Psoas muscle (tissue), 8 donors: Measurements from ENCODE around the gene EIPR1. TPM values are rescaled to one million over a fixed set of nuclear protein-coding genes. Genes with fewer than 3 reads are reported as not detected.
"Not testable (repeated sequence)": the region's sequence is repeated elsewhere in the genome, so short reads cannot be mapped to it uniquely, and the experiment has no call there.

ENCODE experiments used
- ATAC-seq, 4 donors: fragments of 200-7000 bp; cut with Tn5 transposase; one replicate each; pipeline ENCODE4 v1.9.1; 2020; ENCODE audit warnings: moderate library complexity in 3 of 4, mild to moderate bottlenecking in 2 of 4
- DNase-seq, 2 donors: peaks; one replicate each; pipeline ENCODE4 v3.0.0-alpha.2; 2020
- H3K27ac ChIP-seq: fragments of 200-600 bp; one replicate; pipeline ENCODE4 v1.8.0; 2022
- H3K27me3 ChIP-seq, 3 donors: fragments of 200-600 bp in 1 of 3; one replicate each; pipeline versions ENCODE4 v1.6.1 to v1.8.0; 2013 to 2022; ENCODE audit warnings: low read length in 2 of 3, mild to moderate bottlenecking in 2 of 3, moderate library complexity in 1 of 3; ENCODE audit not compliant: insufficient read depth in 3 of 3
- H3K36me3 ChIP-seq, 2 donors: fragments of 200-600 bp in 1 of 2; one replicate each; pipeline versions ENCODE4 v1.6.1 to v1.8.0; 2013 to 2022; ENCODE audit warnings: low read depth in 1 of 2, mild to moderate bottlenecking in 1 of 2, moderate library complexity in 1 of 2; ENCODE audit not compliant: insufficient read depth in 1 of 2
- H3K4me1 ChIP-seq: fragments of 200-600 bp; one replicate; pipeline ENCODE4 v1.8.0; 2022
- H3K4me3 ChIP-seq: fragments of 200-600 bp; one replicate; pipeline ENCODE4 v1.8.0; 2022; ENCODE audit warnings: mild to moderate bottlenecking
- H3K9me3 ChIP-seq: fragments of 200-600 bp; one replicate; pipeline ENCODE4 v1.8.0; 2022
- WGBS, 3 donors: extraction: QIAGEN DNeasy Blood & Tissue Kit; methylation state at CpG; one replicate each; pipeline versions ENCODE4 v1.1.6 to v1.1.7; 2013; 5-methylcytosine and 5-hydroxymethylcytosine counted together
- intact Hi-C, 2 donors: fragments of 100-400 bp; cut with DNase I; formaldehyde crosslinking; loops; one replicate each; pipeline versions ENCODE4 v1.11.0 to v1.14.2; 2022
- polyA plus RNA-seq, 3 donors: library from polyadenylated mRNA; stranded (reverse); fragments of 200-250 nt; gene quantifications; one replicate each; pipeline ENCODE4 v1.2.3, GENCODE V29; 2013
- total RNA-seq, 4 donors: library from RNA; stranded (reverse); fragmentation: NEBNext Ultra II Directional in 2 of 4; extraction: Animal tissue kit (Norgen Biotek cat#: 25700) in 2 of 4; gene quantifications; one replicate each; pipeline versions ENCODE4 v1.2.1 to v1.2.4, GENCODE V29; 2021 to 2023
- TF ChIP-seq, protein P1 (sequence below): fragments of 200-600 bp; IDR thresholded peaks from one replicate; pipeline ENCODE4 v1.8.0; 2022; ENCODE audit warnings: antibody characterized with exemption
- donor health status: healthy with polysubstance abuse.
- donor health status: DM: no; HTN: no; CAD: no; lungs with moderate emphysema.
- donor health status: Bipolar disorder and iron deficiency.
- donor health status: healthy.
- donor health status: DM: yes; HTN: yes; CAD: no.
- donor health status: DM: no; HTN: no; CAD: no.
- donor health status: DM: no; HTN: no; CAD: no.
- donor health status: DM: yes; HTN: yes; CAD: no.

EIPR1 gene
- total and polyA plus RNA-seq, 7 donors: 9.7 to 42.1 (median 12.5) TPM

DNA sequence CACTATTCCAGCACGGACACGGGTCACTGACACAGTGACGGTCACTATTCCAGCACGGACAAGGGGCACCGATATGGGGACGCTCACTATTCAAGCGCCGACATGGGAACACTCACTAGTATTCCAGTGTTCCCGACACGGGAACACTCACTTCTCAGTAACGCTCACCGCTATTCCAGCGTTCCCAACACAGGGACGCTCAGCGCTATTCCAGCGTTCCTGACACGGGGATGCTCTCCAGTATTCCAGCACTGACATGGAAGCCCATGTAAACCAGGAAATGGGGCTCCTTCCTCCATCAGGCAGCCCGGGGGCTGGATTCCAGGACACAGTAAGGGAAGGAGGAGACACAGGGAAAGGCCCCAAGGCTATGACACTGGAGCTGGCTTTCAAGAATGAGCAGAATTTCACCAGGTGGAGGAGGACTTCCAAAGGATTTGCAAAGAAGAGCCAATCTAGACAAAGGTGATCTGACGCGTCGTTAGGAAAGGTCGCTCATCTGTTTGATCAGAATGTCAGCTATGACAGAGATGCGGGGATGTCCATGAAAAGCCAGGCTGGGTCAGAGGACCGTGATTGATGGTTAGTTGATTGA is 196.1 kb downstream of the EIPR1 start:
- ATAC-seq: no peak
- 92 to 95% (median 93%) methylated on average over 24 of the region's 24 CpGs for whole genome bisulfite sequencing, 3 donors

GRCh38 chr2:3180909-3181221 is 196.8 kb downstream of the EIPR1 start:
- H3K4me1 ChIP-seq, DNase-seq, H3K9me3 ChIP-seq, H3K36me3 ChIP-seq, H3K27ac ChIP-seq, H3K27me3 ChIP-seq, H3K4me3 ChIP-seq, intact Hi-C loops: not testable (repeated sequence)
- 79 to 81% (median 80%) methylated on average over 30 of the region's 30 CpGs for WGBS, 3 donors
- ATAC-seq: peak in 2 of 4 donors; percentile 38 to 57

More for the DNA sequence above, 196.1 kb downstream of the EIPR1 start:
- intact Hi-C loops: no loop called here
- Histone ChIP-seq H3K36me3 (no peaks in the 10 kb centered on the region), H3K4me1 (no peaks in the 10 kb centered on the region), H3K4me3 (no peak overlapping the region), H3K27me3 (no peaks in the 10 kb centered on the region), H3K27ac (no peak overlapping the region), H3K9me3 (no peaks in the 10 kb centered on the region)
- no peak for DNase-seq
- TF ChIP-seq, protein P1, sequence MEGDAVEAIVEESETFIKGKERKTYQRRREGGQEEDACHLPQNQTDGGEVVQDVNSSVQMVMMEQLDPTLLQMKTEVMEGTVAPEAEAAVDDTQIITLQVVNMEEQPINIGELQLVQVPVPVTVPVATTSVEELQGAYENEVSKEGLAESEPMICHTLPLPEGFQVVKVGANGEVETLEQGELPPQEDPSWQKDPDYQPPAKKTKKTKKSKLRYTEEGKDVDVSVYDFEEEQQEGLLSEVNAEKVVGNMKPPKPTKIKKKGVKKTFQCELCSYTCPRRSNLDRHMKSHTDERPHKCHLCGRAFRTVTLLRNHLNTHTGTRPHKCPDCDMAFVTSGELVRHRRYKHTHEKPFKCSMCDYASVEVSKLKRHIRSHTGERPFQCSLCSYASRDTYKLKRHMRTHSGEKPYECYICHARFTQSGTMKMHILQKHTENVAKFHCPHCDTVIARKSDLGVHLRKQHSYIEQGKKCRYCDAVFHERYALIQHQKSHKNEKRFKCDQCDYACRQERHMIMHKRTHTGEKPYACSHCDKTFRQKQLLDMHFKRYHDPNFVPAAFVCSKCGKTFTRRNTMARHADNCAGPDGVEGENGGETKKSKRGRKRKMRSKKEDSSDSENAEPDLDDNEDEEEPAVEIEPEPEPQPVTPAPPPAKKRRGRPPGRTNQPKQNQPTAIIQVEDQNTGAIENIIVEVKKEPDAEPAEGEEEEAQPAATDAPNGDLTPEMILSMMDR: no peak

GRCh38 chr2:3180082-3180908 is 197.3 kb downstream of the EIPR1 start:
- H3K4me3 ChIP-seq: no peak overlapping the region
- no peak overlapping the region for H3K27ac ChIP-seq
- peak; percentile 27 to 60 (median 36) for ATAC-seq
- intact Hi-C loops: no loop called here
- no peak for DNase-seq
- 84 to 86% (median 85%) methylated on average over 50 of the region's 50 CpGs for WGBS, 3 donors
- no peaks in the 10 kb centered on the region for H3K36me3 ChIP-seq
- no peaks in the 10 kb centered on the region for H3K27me3 ChIP-seq
- no peaks in the 10 kb centered on the region for H3K9me3 ChIP-seq
- TF ChIP-seq, protein P1: no peak
- H3K4me1 ChIP-seq: no peaks in the 10 kb centered on the region

DNA sequence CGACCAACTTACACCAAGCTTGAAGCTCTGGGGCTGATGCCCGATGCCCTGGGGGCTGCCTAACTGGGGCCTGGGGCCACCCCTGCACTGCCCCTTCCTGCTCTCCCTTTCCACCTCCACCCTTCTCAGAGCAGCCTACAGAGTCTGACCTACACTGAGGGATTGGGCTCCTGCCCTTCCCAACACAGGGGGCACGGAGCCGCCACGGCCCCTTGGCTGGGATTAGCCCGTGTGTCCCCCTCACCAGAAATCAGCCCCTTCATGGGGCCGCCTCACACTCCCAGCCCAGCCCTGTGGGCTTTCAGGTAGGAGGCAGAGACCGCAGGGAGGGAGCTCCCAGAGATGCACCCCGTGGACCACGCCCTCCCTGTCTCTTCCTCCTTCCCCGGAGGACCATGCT is 198.0 kb downstream of the EIPR1 start:
- no peaks in the 10 kb centered on the region for H3K9me3 ChIP-seq
- WGBS, 3 donors: 88 to 93% (median 93%) methylated on average over 11 of the region's 11 CpGs
- ATAC-seq (no peak), DNase-seq (no peak)
- H3K27me3 ChIP-seq: no peaks in the 10 kb centered on the region
- intact Hi-C loops: no loop called here
- H3K36me3 ChIP-seq: no peaks in the 10 kb centered on the region
- H3K27ac ChIP-seq: no peak overlapping the region
- H3K4me1 ChIP-seq: no peaks in the 10 kb centered on the region
- TF ChIP-seq, protein P1: no peak
- H3K4me3 ChIP-seq: no peak overlapping the region

DNA sequence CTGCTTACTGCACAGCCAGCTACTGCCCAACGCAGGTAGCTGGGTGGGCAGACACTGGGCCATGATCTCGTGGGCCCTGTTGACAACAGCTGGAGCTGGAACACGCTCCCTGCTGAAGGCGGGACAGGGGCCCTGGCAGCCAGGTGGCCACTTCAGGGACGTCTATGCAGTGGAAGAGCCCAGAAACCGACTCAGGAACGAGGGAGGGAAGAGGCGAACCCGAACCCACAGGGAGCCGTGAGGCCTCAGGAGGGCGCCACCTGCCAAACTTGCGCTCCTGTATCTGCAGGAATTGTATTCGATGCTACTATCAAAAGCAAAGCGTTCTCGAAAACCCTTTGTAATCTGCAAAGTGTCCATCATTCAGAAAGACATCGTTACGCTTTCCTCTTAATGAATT is 198.4 kb downstream of the EIPR1 start:
- no peaks in the 10 kb centered on the region for H3K9me3 ChIP-seq
- intact Hi-C loops: no loop called here
- H3K4me1 ChIP-seq: no peaks in the 10 kb centered on the region
- no peaks in the 10 kb centered on the region for H3K27me3 ChIP-seq
- TF ChIP-seq, protein P1: no peak
- DNase-seq (no peak), ATAC-seq (no peak)
- no peaks in the 10 kb centered on the region for H3K36me3 ChIP-seq
- 82 to 87% (median 87%) methylated on average over 17 of the region's 17 CpGs for WGBS, 3 donors
- no peak overlapping the region for H3K27ac ChIP-seq
- no peak overlapping the region for H3K4me3 ChIP-seq
